Activated CD8-positive, alpha-beta T cell treated with anti-CD3 and anti-CD28 coated beads for 36 hours (primary cell): ENCODE results near the gene CTNNA3. TPM values are rescaled to one million over a fixed set of nuclear protein-coding genes. Genes with fewer than 3 reads are reported as not detected.
"Not testable (repeated sequence)": the region's sequence is repeated elsewhere in the genome, so short reads cannot be mapped to it uniquely, and the experiment has no call there.

Experiments used
- ATAC-seq: fragments of 200-7000 bp; cut with Tn5 transposase; one replicate; pipeline ENCODE4 v1.10.0; 2021; ENCODE audit warnings: mild to moderate bottlenecking, moderate library complexity
- CTCF ChIA-PET: fragments of 350-600 bp; sonication (Branson Sonifier 250); formaldehyde crosslinking; loops from one replicate; lab custom pipeline; 2021; ENCODE audit warnings: antibody characterized with exemption; lab: Charles Lee
- POLR2A ChIA-PET: fragments of 350-600 bp; sonication (Branson Sonifier 250); formaldehyde crosslinking; loops from one replicate; lab custom pipeline; 2021; ENCODE audit warnings: antibody characterized with exemption; lab: Charles Lee
- DNase-seq: peaks from one replicate; pipeline ENCODE4 v3.0.0-alpha.2; 2020
- H3K27ac Mint-ChIP-seq: one replicate; pipeline ENCODE4 v1.8.0; 2021; ENCODE audit warnings: mild to moderate bottlenecking, mixed read lengths
- H3K27me3 Mint-ChIP-seq: one replicate; pipeline ENCODE4 v1.8.0; 2021; ENCODE audit warnings: mixed read lengths
- H3K36me3 Mint-ChIP-seq: one replicate; pipeline ENCODE4 v1.8.0; 2021; ENCODE audit warnings: low read depth, mixed read lengths
- H3K4me1 Mint-ChIP-seq: one replicate; pipeline ENCODE4 v1.8.0; 2021; ENCODE audit warnings: low read depth, mixed read lengths
- H3K4me3 Mint-ChIP-seq: one replicate; pipeline ENCODE4 v1.8.0; 2021; ENCODE audit warnings: mild to moderate bottlenecking, moderate library complexity, mixed read lengths
- H3K9me3 Mint-ChIP-seq: one replicate; pipeline ENCODE4 v1.8.0; 2021; ENCODE audit warnings: mixed read lengths
- intact Hi-C: fragments of 100-400 bp; cut with micrococcal nuclease; formaldehyde crosslinking; loops from one replicate; pipeline ENCODE4 v1.10.0; 2022
- total RNA-seq, 2 experiments: library from RNA; stranded (reverse); gene quantifications; one replicate each; pipeline ENCODE4 v1.2.3, GENCODE V29; 2021
- TF ChIP-seq, protein P1 (sequence below): fragments of 200-600 bp; IDR thresholded peaks from one replicate; pipeline ENCODE4 v1.8.0; 2022; ENCODE audit warnings: antibody characterized with exemption, mild to moderate bottlenecking

Gene CTNNA3
- total RNA-seq, 2 experiments from 2014 or later: not detected

DNA sequence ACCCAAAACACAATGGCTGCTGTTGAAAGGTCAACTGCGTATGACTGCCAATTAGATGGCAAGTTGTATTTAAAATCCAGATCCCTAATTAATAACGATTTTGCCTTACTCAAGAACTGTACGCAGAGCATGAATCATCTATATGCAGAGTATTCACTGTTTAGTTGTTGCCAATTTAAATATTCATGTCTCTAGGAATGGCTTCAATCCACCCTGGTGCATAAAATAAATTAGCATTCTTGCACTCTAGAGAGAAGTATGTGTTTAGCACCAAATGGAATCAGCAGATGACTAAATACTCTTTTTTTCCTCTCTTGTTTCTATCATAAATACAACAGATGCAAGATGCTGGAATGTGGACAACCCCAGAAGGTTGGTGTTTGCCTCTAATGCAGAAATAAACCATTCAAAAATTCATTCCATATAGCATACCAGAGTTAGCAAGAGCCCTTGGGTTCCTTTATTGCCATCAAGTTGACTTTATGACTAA is 449.9 kb downstream of the CTNNA3 start:
- intact Hi-C loops: no loop called here
- Mint-ChIP-seq H3K4me3 (no peak overlapping the region), H3K27me3 (no peaks in the 10 kb centered on the region), H3K9me3 (peaks cover 2% of the 10 kb centered on the region), H3K27ac (no peak overlapping the region), H3K4me1 (no peaks in the 10 kb centered on the region), H3K36me3 (no peaks in the 10 kb centered on the region)
- ChIA-PET POLR2A (no interaction called here), CTCF (no interaction called here)
- no peak for ATAC-seq
- TF ChIP-seq, protein P1, sequence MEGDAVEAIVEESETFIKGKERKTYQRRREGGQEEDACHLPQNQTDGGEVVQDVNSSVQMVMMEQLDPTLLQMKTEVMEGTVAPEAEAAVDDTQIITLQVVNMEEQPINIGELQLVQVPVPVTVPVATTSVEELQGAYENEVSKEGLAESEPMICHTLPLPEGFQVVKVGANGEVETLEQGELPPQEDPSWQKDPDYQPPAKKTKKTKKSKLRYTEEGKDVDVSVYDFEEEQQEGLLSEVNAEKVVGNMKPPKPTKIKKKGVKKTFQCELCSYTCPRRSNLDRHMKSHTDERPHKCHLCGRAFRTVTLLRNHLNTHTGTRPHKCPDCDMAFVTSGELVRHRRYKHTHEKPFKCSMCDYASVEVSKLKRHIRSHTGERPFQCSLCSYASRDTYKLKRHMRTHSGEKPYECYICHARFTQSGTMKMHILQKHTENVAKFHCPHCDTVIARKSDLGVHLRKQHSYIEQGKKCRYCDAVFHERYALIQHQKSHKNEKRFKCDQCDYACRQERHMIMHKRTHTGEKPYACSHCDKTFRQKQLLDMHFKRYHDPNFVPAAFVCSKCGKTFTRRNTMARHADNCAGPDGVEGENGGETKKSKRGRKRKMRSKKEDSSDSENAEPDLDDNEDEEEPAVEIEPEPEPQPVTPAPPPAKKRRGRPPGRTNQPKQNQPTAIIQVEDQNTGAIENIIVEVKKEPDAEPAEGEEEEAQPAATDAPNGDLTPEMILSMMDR: no peak
- no peak for DNase-seq

DNA sequence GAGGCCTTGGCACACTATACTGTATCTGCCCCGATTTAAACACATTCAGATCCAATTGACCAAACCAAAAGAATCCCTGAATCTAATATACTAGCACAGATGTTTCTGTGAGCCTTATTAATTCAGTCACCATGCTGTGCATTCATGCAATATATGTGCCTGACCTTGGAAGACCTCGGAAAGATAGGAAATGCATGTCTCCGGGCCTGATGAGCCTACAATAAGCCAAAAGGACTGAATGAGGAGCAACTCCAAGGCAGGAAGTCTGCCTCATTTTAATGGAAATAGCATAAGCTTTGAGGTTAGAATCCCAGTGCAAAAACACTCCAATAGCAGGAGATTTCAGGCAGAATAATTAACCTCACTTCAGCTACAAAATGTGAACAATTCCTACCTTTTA is 453.5 kb downstream of the CTNNA3 start:
- Mint-ChIP-seq H3K4me1 (no peaks in the 10 kb centered on the region), H3K9me3 (peaks cover 2% of the 10 kb centered on the region), H3K4me3 (no peak overlapping the region), H3K27me3 (no peaks in the 10 kb centered on the region), H3K27ac (no peak overlapping the region), H3K36me3 (no peaks in the 10 kb centered on the region)
- no peak for ATAC-seq
- no peak for DNase-seq
- ChIA-PET POLR2A (no interaction called here), CTCF (no interaction called here)
- TF ChIP-seq, protein P1: no peak
- intact Hi-C loops: no loop called here

DNA sequence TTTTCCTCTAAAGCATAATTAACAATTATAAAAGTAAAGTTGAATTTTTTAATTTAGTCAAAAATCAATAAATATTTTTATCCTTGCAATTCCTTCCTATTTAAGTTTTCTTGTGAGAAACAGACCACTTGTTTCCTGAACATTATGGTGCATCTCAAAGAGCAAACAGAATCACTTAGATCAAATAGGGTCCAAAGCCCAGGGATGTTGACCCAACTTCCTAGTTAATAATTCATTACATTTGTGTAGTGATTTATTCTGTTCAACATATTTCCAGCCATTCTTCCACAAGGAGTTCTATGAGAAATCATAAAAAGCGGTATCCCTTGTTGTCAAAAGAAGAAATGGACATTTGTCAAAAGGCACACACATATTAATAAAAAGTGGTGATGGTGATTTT is 454.5 kb downstream of the CTNNA3 start:
- no peak for ATAC-seq
- no peak overlapping the region for H3K4me3 Mint-ChIP-seq
- H3K27ac Mint-ChIP-seq: no peak overlapping the region
- no peaks in the 10 kb centered on the region for H3K27me3 Mint-ChIP-seq
- no peaks in the 10 kb centered on the region for H3K4me1 Mint-ChIP-seq
- intact Hi-C loops: no loop called here
- H3K9me3 Mint-ChIP-seq: peaks cover 2% of the 10 kb centered on the region
- TF ChIP-seq, protein P1: no peak
- no peak for DNase-seq
- POLR2A ChIA-PET: no interaction called here
- no peaks in the 10 kb centered on the region for H3K36me3 Mint-ChIP-seq
- CTCF ChIA-PET: no interaction called here

DNA sequence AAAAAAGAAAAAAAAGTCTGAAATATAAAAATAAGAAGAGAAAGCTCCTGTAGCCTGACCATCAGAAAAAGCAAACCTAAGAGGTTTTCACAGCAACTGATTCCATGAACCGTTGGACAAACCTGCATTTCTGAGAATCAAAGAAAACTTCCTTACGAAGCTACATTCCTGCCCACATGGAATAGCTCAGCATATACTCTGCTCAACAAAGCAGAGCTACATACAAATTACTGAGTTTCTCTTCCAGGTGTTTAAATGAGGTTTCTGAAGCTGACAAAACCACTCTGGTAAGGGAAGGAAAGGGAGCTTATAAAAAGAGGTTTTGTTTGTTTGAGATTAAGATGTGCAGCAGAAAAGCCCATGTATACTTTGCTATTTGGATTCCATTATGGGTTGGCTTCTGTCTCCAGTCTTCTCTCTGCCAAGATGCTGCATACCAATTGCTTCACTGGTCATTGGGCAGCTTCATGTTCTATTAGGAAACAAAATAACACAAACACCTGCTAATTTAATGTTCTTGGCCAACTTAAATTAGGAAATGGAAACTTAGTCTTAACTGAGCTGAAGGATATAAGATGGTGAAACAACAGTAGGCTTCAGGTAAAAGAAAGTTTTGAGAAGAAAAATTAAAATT is 456.0 kb downstream of the CTNNA3 start:
- H3K9me3 Mint-ChIP-seq: peaks cover 1% of the 10 kb centered on the region
- no peaks in the 10 kb centered on the region for H3K4me1 Mint-ChIP-seq
- ATAC-seq: no peak
- H3K27ac Mint-ChIP-seq: no peak overlapping the region
- TF ChIP-seq, protein P1: no peak
- intact Hi-C loops: no loop called here
- ChIA-PET CTCF (no interaction called here), POLR2A (interaction anchor here (0.6 kb wide), 1 partner anchor 23 kb away, joined by 3 read pairs; no protein-coding TSS in a partner anchor)
- no peak overlapping the region for H3K4me3 Mint-ChIP-seq
- H3K36me3 Mint-ChIP-seq: no peaks in the 10 kb centered on the region
- no peaks in the 10 kb centered on the region for H3K27me3 Mint-ChIP-seq
- no peak for DNase-seq

DNA sequence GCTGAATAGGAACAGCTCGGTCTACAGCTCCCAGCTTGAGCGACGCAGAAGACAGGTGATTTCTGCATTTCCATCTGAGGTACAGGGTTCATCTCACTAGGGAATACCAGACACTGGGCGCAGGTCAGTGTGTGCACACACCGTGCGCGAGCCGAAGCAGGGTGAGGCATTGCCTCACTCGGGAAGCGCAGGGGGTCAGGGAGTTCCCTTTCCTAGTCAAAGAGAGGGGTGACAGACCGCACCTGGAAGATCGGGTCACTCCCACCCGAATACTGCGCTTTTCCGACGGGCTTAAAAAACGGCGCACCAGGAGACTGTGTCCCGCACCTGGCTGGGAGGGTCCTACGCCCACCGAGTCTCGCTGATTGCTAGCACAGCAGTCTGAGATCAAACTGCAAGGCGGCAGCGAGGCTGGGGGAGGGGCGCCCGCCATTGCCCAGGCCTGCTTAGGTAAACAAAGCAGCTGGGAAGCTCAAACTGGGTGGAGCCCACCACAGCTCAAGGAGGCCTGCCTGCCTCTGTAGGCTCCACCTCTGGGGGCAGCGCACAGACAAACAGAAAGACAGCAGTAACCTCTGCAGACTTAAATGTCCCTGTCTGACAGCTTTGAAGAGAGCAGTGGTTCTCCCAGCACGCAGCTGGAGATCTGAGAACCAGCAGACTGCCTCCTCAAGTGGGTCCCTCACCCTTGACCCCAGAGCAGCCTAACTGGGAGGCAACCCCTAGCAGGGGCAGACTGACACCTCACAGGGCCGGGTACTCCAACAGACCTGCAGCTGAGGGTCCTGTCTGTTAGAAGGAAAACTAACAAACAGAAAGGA is 465.1 kb downstream of the CTNNA3 start:
- ATAC-seq, H3K4me1 Mint-ChIP-seq, H3K4me3 Mint-ChIP-seq, CTCF ChIA-PET, POLR2A ChIA-PET, H3K9me3 Mint-ChIP-seq, H3K27ac Mint-ChIP-seq, intact Hi-C loops, DNase-seq, H3K36me3 Mint-ChIP-seq: not testable (repeated sequence)
- H3K27me3 Mint-ChIP-seq: peaks cover 10% of the 10 kb centered on the region
